Heart left ventricle (tissue), 16 donors: ENCODE results near the gene ARHGAP26. TPM values are rescaled to one million over a fixed set of nuclear protein-coding genes. Genes with fewer than 3 reads are reported as not detected.

Experiments
- ATAC-seq, 4 donors: fragments of 200-7000 bp; cut with Tn5 transposase; one replicate each; pipeline ENCODE4 v1.9.1; 2020 to 2022; ENCODE audit warnings: moderate library complexity in 4 of 4, mild to moderate bottlenecking in 3 of 4, moderate number of reproducible peaks in 1 of 4
- DNase-seq, 5 donors: peaks; one replicate each; pipeline ENCODE4 v3.0.0-alpha.2; 2020
- H3K27ac ChIP-seq, 12 donors: fragments of 200-600 bp; sonication (generic) in 4 of 12; one replicate each; pipeline versions ENCODE4 v1.5.0 to v1.8.0; 2016 to 2022; ENCODE audit warnings: mild to moderate bottlenecking in 2 of 12
- H3K27me3 ChIP-seq, 9 donors: fragments of 200-600 bp; sonication (generic) in 2 of 9; one replicate each; pipeline versions ENCODE4 v1.5.1 to v1.8.0; 2016 to 2022; ENCODE audit warnings: mild to moderate bottlenecking in 3 of 9
- H3K36me3 ChIP-seq, 9 donors: fragments of 200-600 bp; sonication (generic) in 2 of 9; one replicate each; pipeline versions ENCODE4 v1.5.0 to v1.8.0; 2018 to 2022; ENCODE audit warnings: mild to moderate bottlenecking in 2 of 9
- H3K4me1 ChIP-seq, 12 donors: fragments of 200-600 bp; sonication (generic) in 4 of 12; one replicate each; pipeline versions ENCODE4 v1.5.0 to v1.8.0; 2016 to 2022; ENCODE audit warnings: mild to moderate bottlenecking in 3 of 12
- H3K4me3 ChIP-seq, 12 donors: fragments of 200-600 bp; sonication (generic) in 4 of 12; one replicate each; pipeline versions ENCODE4 v1.5.0 to v1.8.0; 2017 to 2022; ENCODE audit warnings: mild to moderate bottlenecking in 9 of 12, moderate library complexity in 4 of 12
- H3K9me3 ChIP-seq, 12 donors: fragments of 200-600 bp; sonication (generic) in 4 of 12; one replicate each; pipeline versions ENCODE4 v1.5.0 to v1.8.0; 2016 to 2022; ENCODE audit warnings: mild to moderate bottlenecking in 1 of 12
- CTCF ChIP-seq, 12 donors: fragments of 200-600 bp; sonication (generic) in 4 of 12; IDR thresholded peaks; one replicate each; pipeline versions ENCODE4 v1.5.0 to v1.8.0; 2018 to 2022; ENCODE audit warnings: antibody characterized with exemption in 12 of 12, mild to moderate bottlenecking in 5 of 12
- POLR2A ChIP-seq, 2 donors: fragments of 450-650 bp; IDR thresholded peaks; one replicate each; pipeline ENCODE4 v1.6.1; 2017; ENCODE audit warnings: antibody characterized with exemption in 2 of 2, mild to moderate bottlenecking in 2 of 2, moderate library complexity in 2 of 2
- WGBS, 4 donors: extraction: QIAGEN DNeasy Blood & Tissue Kit in 2 of 4; methylation state at CpG; one replicate each; pipeline versions ENCODE4 v1.1.5 to v1.1.7; 2013 to 2018; 5-methylcytosine and 5-hydroxymethylcytosine counted together
- intact Hi-C, 10 donors: fragments of 100-400 bp; cut with DNase I; formaldehyde crosslinking; loops; one replicate each; pipeline versions ENCODE4 v1.11.1 to v1.14.2; 2022
- polyA plus RNA-seq, 2 donors: library from polyadenylated mRNA; stranded (reverse); fragments of 200-250 nt; gene quantifications; one replicate each; pipeline ENCODE4 v1.2.3, GENCODE V29; 2013
- total RNA-seq, 9 donors: library from RNA; depleted of rRNA in 2 of 9; stranded (reverse); fragments of >200 nt in 2 of 9; fragmentation: NEBNext Ultra II Directional in 3 of 9; extraction: Animal tissue kit (Norgen Biotek cat#: 25700) in 3 of 9; gene quantifications; one replicate each; pipeline versions ENCODE4 v1.1.0 to v1.2.4, GENCODE V29; 2016 to 2023
- donor health status: ischemic (EF 13 %, LVEDD 7.1; RV severe dilation, severe dysfunction).
- donor health status: healthy with polysubstance abuse.
- donor health status: DM: no; HTN: yes; CAD: no.
- donor health status: DM: no; HTN: no; CAD: no.
- donor health status: ischemic (EF 25% LVEDD 6.9; RV normal size, moderate dysfunction).
- donor health status: ischemic (EF 25% LVEDD 5.7; RV mildly dilated, moderate dysfunction).
- donor health status: healthy.
- donor health status: DM: yes; HTN: yes; CAD: no.
- donor health status: ischemic (EF 35%, LVEDD 5.7; RV mildly dilated, moderate dysfunction).
- donor health status: nonischemic (EF 11% LVEDD 7.7; RV severe dilation, severe dysfunction).
- donor health status: DM: yes; HTN: yes; CAD: no.
- donor health status: PGD.
- donor health status: ischemic (EF 29% LVEDD 5.4; RV normal size, mild dysfunction).
- donor health status: nonischemic (EF 23%, LVEDD 6.1; RV moderate dilation, normal function).

ARHGAP26 gene
- total and polyA plus RNA-seq, 11 donors = 11.9 to 52.1 (median 33.7) TPM

GRCh38 chr5:143102411-143102810 is 332.2 kb downstream of the ARHGAP26 start:
- Histone ChIP-seq H3K4me3 (no peak overlapping the region), H3K9me3 (no peaks in the 10 kb centered on the region), H3K27ac (peak overlapping the region in 5 of 12 donors; percentile 2 to 53 (median 36)), H3K36me3 (no peaks in the 10 kb centered on the region), H3K4me1 (peaks cover 0 to 32% (median 10%) of the 10 kb centered on the region in 12 donors), H3K27me3 (no peaks in the 10 kb centered on the region)
- TF ChIP-seq POLR2A (IDR thresholded peaks at IDR 0.05) = no peak
- no peak for TF ChIP-seq CTCF (IDR thresholded peaks at IDR 0.05)
- 72 to 76% (median 74%) methylated on average over 6 of the region's 6 CpGs for WGBS, 4 donors
- intact Hi-C loops = loop anchor here in 8 of 10 donors (10.0 kb wide), 3 partner anchors 178 to 722 kb away; partner anchors contain the start of gene NR3C1 (in 2 of the 8)
- peak in 3 of 4 donors; percentile 43 to 45 (median 44) for ATAC-seq
- DNase-seq = peak in 1 of 5 donors; percentile 38

- no peaks in the 10 kb centered on the region for H3K9me3 ChIP-seq
- H3K4me3 ChIP-seq = no peak overlapping the region
- TF ChIP-seq CTCF (IDR thresholded peaks at IDR 0.05) = no peak
- TF ChIP-seq POLR2A (IDR thresholded peaks at IDR 0.05) = no peak
- WGBS, 4 donors = 82 to 88% (median 86%) methylated on average over 16 of the region's 16 CpGs
- intact Hi-C loops = loop anchor here (5.0 to 10.0 kb wide), 5 partner anchors 181 to 719 kb away; partner anchors contain the start of gene NR3C1 (in 5 of the 10)
- H3K27ac ChIP-seq = no peak overlapping the region
- DNase-seq (no peak), ATAC-seq (no peak)
- no peaks in the 10 kb centered on the region for H3K27me3 ChIP-seq
- peaks cover 0 to 60% (median 35%) of the 10 kb centered on the region in 12 donors for H3K4me1 ChIP-seq
- no peaks in the 10 kb centered on the region for H3K36me3 ChIP-seq
These were observed 335.2 kb downstream of the ARHGAP26 start for GRCh38 chr5:143105216-143105905.

GRCh38 chr5:143106174-143106573 is 336.0 kb downstream of the ARHGAP26 start:
- ATAC-seq = peak; percentile 53 to 86 (median 68)
- H3K4me1 ChIP-seq = peaks cover 0 to 66% (median 43%) of the 10 kb centered on the region in 12 donors
- no peak for TF ChIP-seq POLR2A (IDR thresholded peaks at IDR 0.05)
- peak in 10 of 12 donors; percentile 8 to 55 (median 36) for TF ChIP-seq CTCF (IDR thresholded peaks at IDR 0.05)
- H3K27me3 ChIP-seq = no peaks in the 10 kb centered on the region
- no peak overlapping the region for H3K4me3 ChIP-seq
- peak in 4 of 5 donors; percentile 38 to 56 (median 50) for DNase-seq
- 47 to 65% (median 55%) methylated on average over 6 of the region's 6 CpGs for WGBS, 4 donors
- intact Hi-C loops = loop anchor here (1.0 to 10.0 kb wide), 7 partner anchors 181 to 719 kb away; partner anchors contain the start of gene NR3C1 (in 6 of the 10)
- H3K36me3 ChIP-seq = no peaks in the 10 kb centered on the region
- no peak overlapping the region for H3K27ac ChIP-seq
- no peaks in the 10 kb centered on the region for H3K9me3 ChIP-seq

GRCh38 chr5:143108498-143109128 is 338.4 kb downstream of the ARHGAP26 start:
- ATAC-seq (peak; percentile 17 to 73 (median 64)), DNase-seq (peak in 4 of 5 donors; percentile 66 to 74 (median 71))
- no peak overlapping the region for H3K4me3 ChIP-seq
- H3K9me3 ChIP-seq = no peaks in the 10 kb centered on the region
- intact Hi-C loops = loop anchor here (5.0 to 10.0 kb wide), 5 partner anchors 184 to 716 kb away; partner anchors contain the start of gene NR3C1 (in 5 of the 10)
- H3K27me3 ChIP-seq = no peaks in the 10 kb centered on the region
- peak overlapping the region in 2 of 12 donors; percentile 7 to 42 for H3K27ac ChIP-seq
- H3K36me3 ChIP-seq = no peaks in the 10 kb centered on the region
- 30 to 41% (median 35%) methylated on average over 3 of the region's 3 CpGs for WGBS, 4 donors
- no peak for TF ChIP-seq CTCF (IDR thresholded peaks at IDR 0.05)
- no peak for TF ChIP-seq POLR2A (IDR thresholded peaks at IDR 0.05)
- H3K4me1 ChIP-seq = peaks cover 0 to 63% (median 40%) of the 10 kb centered on the region in 12 donors
